ENCODE data around the gene WDR1. TPM values are rescaled to one million over a fixed set of nuclear protein-coding genes. Genes with fewer than 3 reads are reported as not detected.

Gene WDR1
- total RNA-seq, 2 experiments from 2014 or later = 77.6 to 152 TPM

DNA sequence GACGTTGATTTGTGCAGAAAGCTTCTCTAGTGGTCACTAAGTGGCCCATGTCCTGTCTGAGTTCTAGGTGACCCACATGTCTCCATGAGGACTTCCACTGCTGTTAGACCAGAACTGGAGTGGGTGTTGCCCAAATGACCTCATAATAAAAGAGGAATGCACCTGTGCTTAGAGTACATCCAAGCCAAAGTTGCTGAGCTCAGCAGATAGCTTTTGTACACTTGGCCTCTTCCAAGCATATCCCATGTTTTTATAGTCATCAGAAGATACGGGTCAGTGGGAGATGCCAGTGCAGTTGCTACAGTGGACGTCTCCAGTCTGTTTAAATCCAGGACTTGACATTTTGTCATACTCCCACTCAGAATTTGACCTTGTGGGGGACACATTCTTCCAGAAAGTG is 37.6 kb upstream of the WDR1 start:
- Histone ChIP-seq H3K27ac (ENCODE audit: low read depth, low read length, poor library complexity, severe bottlenecking) (no peak overlapping the region), H2AFZ (ENCODE audit: low read length) (no peak overlapping the region), H3K9me3 (ENCODE audit: low read length) (no peaks in the 10 kb centered on the region), H3K4me2 (ENCODE audit: low read length) (no peak overlapping the region), H3K9me2 (ENCODE audit: insufficient read depth, low read length) (no peaks in the 10 kb centered on the region), H4K20me1 (ENCODE audit: insufficient read depth, low read length) (no peaks in the 10 kb centered on the region), H3K79me2 (ENCODE audit: insufficient read depth, low read depth, low read length) (no peaks in the 10 kb centered on the region), H3K36me3 (ENCODE audit: insufficient read depth, low read length) (no peaks in the 10 kb centered on the region), H3K4me1 (ENCODE audit: insufficient read depth, low read length, poor library complexity, severe bottlenecking) (peaks cover 12% of the 10 kb centered on the region), H3K4me3 (ENCODE audit: low read depth, low read length, poor library complexity, severe bottlenecking) (no peak overlapping the region)
- intact Hi-C loops (cut with micrococcal nuclease; ENCODE audit: unreplicated experiment) = no loop called here
- no peak for DNase-seq (ENCODE audit: low spot score)
- CTCF ChIA-PET (ENCODE audit: unreplicated experiment) = no interaction called here
- no TSS peak for BruUV-seq (replicated peaks)
- POLR2A ChIA-PET = interaction anchor here (2.0 kb wide), 1 partner anchor 36 kb away, joined by 6 read pairs; no protein-coding TSS in a partner anchor
- TF ChIP-seq EZH2phosphoT487 (IDR thresholded peaks at IDR 0.05; ENCODE audit: borderline replicate concordance, low read depth, low read length) = no peak
- TF ChIP-seq, protein P1, sequence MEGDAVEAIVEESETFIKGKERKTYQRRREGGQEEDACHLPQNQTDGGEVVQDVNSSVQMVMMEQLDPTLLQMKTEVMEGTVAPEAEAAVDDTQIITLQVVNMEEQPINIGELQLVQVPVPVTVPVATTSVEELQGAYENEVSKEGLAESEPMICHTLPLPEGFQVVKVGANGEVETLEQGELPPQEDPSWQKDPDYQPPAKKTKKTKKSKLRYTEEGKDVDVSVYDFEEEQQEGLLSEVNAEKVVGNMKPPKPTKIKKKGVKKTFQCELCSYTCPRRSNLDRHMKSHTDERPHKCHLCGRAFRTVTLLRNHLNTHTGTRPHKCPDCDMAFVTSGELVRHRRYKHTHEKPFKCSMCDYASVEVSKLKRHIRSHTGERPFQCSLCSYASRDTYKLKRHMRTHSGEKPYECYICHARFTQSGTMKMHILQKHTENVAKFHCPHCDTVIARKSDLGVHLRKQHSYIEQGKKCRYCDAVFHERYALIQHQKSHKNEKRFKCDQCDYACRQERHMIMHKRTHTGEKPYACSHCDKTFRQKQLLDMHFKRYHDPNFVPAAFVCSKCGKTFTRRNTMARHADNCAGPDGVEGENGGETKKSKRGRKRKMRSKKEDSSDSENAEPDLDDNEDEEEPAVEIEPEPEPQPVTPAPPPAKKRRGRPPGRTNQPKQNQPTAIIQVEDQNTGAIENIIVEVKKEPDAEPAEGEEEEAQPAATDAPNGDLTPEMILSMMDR (conservative IDR thresholded peaks at IDR 0.05; ENCODE audit: low read length) = no peak

DNA sequence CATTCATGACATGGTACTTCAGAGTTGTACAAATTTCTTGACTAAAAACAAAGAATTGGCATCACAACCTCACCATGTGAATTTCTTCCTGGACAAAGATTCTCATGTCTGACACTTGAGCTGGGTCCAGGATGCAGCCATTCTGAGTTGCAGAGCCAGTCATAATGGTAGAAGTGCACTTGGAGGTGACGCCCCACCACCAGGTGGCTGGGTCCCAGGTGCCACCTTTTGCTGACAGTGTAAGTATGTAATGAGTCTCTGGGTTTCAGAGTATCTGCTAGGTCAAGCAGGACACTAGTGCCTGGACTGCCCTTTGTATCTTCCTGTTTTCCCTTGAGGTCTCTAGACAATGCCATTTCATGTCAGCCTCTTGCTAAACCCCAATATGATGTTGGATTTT is 36.6 kb upstream of the WDR1 start:
- H3K79me2 ChIP-seq (ENCODE audit: insufficient read depth, low read depth, low read length) = no peaks in the 10 kb centered on the region
- no peak for TF ChIP-seq EZH2phosphoT487 (IDR thresholded peaks at IDR 0.05; ENCODE audit: borderline replicate concordance, low read depth, low read length)
- TF ChIP-seq, protein P1 (conservative IDR thresholded peaks at IDR 0.05; ENCODE audit: low read length) = no peak
- CTCF ChIA-PET (ENCODE audit: unreplicated experiment) = no interaction called here
- intact Hi-C loops (cut with micrococcal nuclease; ENCODE audit: unreplicated experiment) = no loop called here
- no peak overlapping the region for H3K4me3 ChIP-seq (ENCODE audit: low read depth, low read length, poor library complexity, severe bottlenecking)
- BruUV-seq (replicated peaks) = no TSS peak
- H3K9me3 ChIP-seq (ENCODE audit: low read length) = no peaks in the 10 kb centered on the region
- H3K36me3 ChIP-seq (ENCODE audit: insufficient read depth, low read length) = no peaks in the 10 kb centered on the region
- DNase-seq (ENCODE audit: low spot score) = no peak
- no peaks in the 10 kb centered on the region for H4K20me1 ChIP-seq (ENCODE audit: insufficient read depth, low read length)
- H3K4me1 ChIP-seq (ENCODE audit: insufficient read depth, low read length, poor library complexity, severe bottlenecking) = peaks cover 12% of the 10 kb centered on the region
- POLR2A ChIA-PET = no interaction called here
- H2AFZ ChIP-seq (ENCODE audit: low read length) = no peak overlapping the region
- no peak overlapping the region for H3K4me2 ChIP-seq (ENCODE audit: low read length)
- H3K9me2 ChIP-seq (ENCODE audit: insufficient read depth, low read length) = no peaks in the 10 kb centered on the region
- no peak overlapping the region for H3K27ac ChIP-seq (ENCODE audit: low read depth, low read length, poor library complexity, severe bottlenecking)

DNA sequence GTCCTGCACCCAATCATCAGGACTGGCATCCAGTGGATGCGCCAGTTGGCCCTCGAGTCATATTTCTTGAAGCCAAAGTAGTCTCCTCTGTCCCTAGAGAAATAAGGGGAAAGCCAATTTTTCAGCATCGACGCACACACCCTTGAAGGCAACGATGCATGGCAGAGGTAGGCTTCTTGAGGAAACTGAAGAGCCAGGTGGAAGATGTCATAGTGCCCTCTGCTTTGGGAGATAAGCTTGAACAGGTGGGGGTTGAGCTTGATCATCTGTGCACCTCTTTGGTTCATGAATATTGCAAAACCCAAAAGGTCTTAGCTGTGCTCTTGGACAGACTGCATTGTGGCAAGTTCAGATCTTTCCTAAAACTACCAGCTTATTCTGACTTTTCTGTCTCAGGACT is 34.6 kb upstream of the WDR1 start:
- no peaks in the 10 kb centered on the region for H3K36me3 ChIP-seq (ENCODE audit: insufficient read depth, low read length)
- peak; percentile 46 for DNase-seq (ENCODE audit: low spot score)
- H2AFZ ChIP-seq (ENCODE audit: low read length) = no peak overlapping the region
- intact Hi-C loops (cut with micrococcal nuclease; ENCODE audit: unreplicated experiment) = no loop called here
- no peaks in the 10 kb centered on the region for H3K9me3 ChIP-seq (ENCODE audit: low read length)
- no peak overlapping the region for H3K4me2 ChIP-seq (ENCODE audit: low read length)
- no peaks in the 10 kb centered on the region for H3K9me2 ChIP-seq (ENCODE audit: insufficient read depth, low read length)
- peaks cover 12% of the 10 kb centered on the region for H3K4me1 ChIP-seq (ENCODE audit: insufficient read depth, low read length, poor library complexity, severe bottlenecking)
- H3K27ac ChIP-seq (ENCODE audit: low read depth, low read length, poor library complexity, severe bottlenecking) = no peak overlapping the region
- BruUV-seq (replicated peaks) = no TSS peak
- POLR2A ChIA-PET = interaction anchor here (0.8 to 2.0 kb wide), 2 partner anchors 18 to 33 kb away, joined by 3 to 8 read pairs; no protein-coding TSS in a partner anchor
- H3K4me3 ChIP-seq (ENCODE audit: low read depth, low read length, poor library complexity, severe bottlenecking) = no peak overlapping the region
- CTCF ChIA-PET (ENCODE audit: unreplicated experiment) = no interaction called here
- no peaks in the 10 kb centered on the region for H3K79me2 ChIP-seq (ENCODE audit: insufficient read depth, low read depth, low read length)
- TF ChIP-seq EZH2phosphoT487 (IDR thresholded peaks at IDR 0.05; ENCODE audit: borderline replicate concordance, low read depth, low read length) = no peak
- TF ChIP-seq, protein P1 (conservative IDR thresholded peaks at IDR 0.05; ENCODE audit: low read length) = no peak
- no peaks in the 10 kb centered on the region for H4K20me1 ChIP-seq (ENCODE audit: insufficient read depth, low read length)
